ENCODE results near the gene BUD31. TPM values are rescaled to one million over a fixed set of nuclear protein-coding genes. Genes with fewer than 3 reads are reported as not detected.

The BUD31 gene
- total RNA-seq, 4 donors from 2014 or later: 61.8 to 82.0 (median 66.2) TPM

DNA sequence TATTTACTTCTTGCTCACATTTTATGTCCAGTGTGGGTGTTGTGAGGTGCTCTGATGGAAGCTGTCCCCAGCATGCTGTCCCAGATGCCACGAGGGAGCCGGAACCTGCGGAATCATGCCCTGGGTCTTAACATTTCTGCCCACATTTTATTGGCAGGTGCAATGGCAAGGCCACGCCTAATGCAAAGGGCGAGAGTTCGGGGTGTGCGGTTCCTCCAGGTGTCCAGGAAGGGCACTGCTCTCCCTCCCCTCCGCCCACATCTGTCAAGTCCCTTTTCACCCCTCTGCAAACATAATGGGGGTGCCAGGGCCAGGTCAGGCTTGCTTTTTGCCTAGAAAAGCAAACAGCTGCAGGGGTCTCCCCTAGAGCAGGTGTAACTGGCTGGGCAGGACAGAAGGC is 16.7 kb upstream of the BUD31 start:
- H3K27ac ChIP-seq (replicated peaks in 1 of 4): peak overlapping the region; percentile 62 to 85 (median 72)
- intact Hi-C loops (cut with DNase I): no loop called here
- no peaks in the 10 kb centered on the region for H3K9me3 ChIP-seq
- no peaks in the 10 kb centered on the region for H3K27me3 ChIP-seq
- H3K4me1 ChIP-seq: peaks cover 21 to 27% (median 24%) of the 10 kb centered on the region in 4 donors
- H3K4me3 ChIP-seq: peak overlapping the region; percentile 53 to 77 (median 58)
- TF ChIP-seq EP300 (IDR thresholded peaks at IDR 0.05) (no peak), CTCF (IDR thresholded peaks at IDR 0.05) (no peak), POLR2A (IDR thresholded peaks at IDR 0.05; ENCODE audit: low read depth) (no peak), POLR2AphosphoS5 (IDR thresholded peaks at IDR 0.05) (no peak)
- peaks cover 22 to 87% (median 80%) of the 10 kb centered on the region in 4 donors for H3K36me3 ChIP-seq
- WGBS: 87% methylated on average over 8 of the region's 8 CpGs
- no peak for DNase-seq (ENCODE audit: extremely low spot score)

GRCh38 chr7:99392659-99393354 is 16.0 kb upstream of the BUD31 start:
- Histone ChIP-seq H3K36me3 (peaks cover 28 to 87% (median 80%) of the 10 kb centered on the region in 4 donors), H3K27ac (replicated peaks in 1 of 4) (peak overlapping the region; percentile 62 to 85 (median 72)), H3K27me3 (no peaks in the 10 kb centered on the region), H3K4me3 (peak overlapping the region; percentile 53 to 77 (median 58)), H3K9me3 (no peaks in the 10 kb centered on the region), H3K4me1 (peaks cover 21 to 27% (median 24%) of the 10 kb centered on the region in 4 donors)
- no peak for TF ChIP-seq EP300 (IDR thresholded peaks at IDR 0.05)
- TF ChIP-seq POLR2A (IDR thresholded peaks at IDR 0.05; ENCODE audit: low read depth): peak; percentile 18
- TF ChIP-seq POLR2AphosphoS5 (IDR thresholded peaks at IDR 0.05): peak; percentile 61 to 81
- DNase-seq (ENCODE audit: extremely low spot score): peak; percentile 95
- WGBS: 20% methylated on average over 27 of the region's 68 CpGs
- intact Hi-C loops (cut with DNase I): no loop called here

GRCh38 chr7:99393355-99394187 is 15.2 kb upstream of the BUD31 start:
- no peak for DNase-seq (ENCODE audit: extremely low spot score)
- 37% methylated on average over 23 of the region's 30 CpGs for WGBS
- H3K36me3 ChIP-seq: peaks cover 26 to 87% (median 80%) of the 10 kb centered on the region in 4 donors

DNA sequence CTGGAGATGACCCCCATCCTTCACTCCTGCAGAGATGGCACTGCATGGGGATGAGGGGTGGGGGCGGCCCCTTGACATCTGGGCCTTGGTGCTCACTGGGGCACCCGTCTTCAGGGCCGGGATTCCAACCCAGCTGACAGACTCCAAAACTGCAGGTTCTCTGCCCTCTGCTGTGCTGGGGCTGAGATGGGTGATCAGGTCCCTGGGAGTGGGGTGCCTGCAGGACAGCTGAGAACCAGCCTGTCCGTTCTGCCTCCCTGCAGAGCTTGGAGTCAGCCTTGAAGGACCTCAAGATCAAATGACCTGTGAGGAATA is 14.6 kb upstream of the BUD31 start:
- intact Hi-C loops (cut with DNase I): no loop called here
- H3K27ac ChIP-seq (replicated peaks in 1 of 4): peak overlapping the region in 2 of 4 donors; percentile 81 to 85

More at GRCh38 chr7:99393355-99394187, 15.2 kb upstream of the BUD31 start:
- intact Hi-C loops (cut with DNase I): no loop called here
- no peak for TF ChIP-seq POLR2AphosphoS5 (IDR thresholded peaks at IDR 0.05)
- TF ChIP-seq CTCF (IDR thresholded peaks at IDR 0.05): no peak
- TF ChIP-seq EP300 (IDR thresholded peaks at IDR 0.05): no peak
- TF ChIP-seq POLR2A (IDR thresholded peaks at IDR 0.05; ENCODE audit: low read depth): no peak
- Histone ChIP-seq H3K4me3 (peak overlapping the region; percentile 53 to 77 (median 58)), H3K9me3 (no peaks in the 10 kb centered on the region), H3K27me3 (no peaks in the 10 kb centered on the region), H3K27ac (replicated peaks in 1 of 4) (peak overlapping the region; percentile 62 to 85 (median 72)), H3K4me1 (peaks cover 21 to 27% (median 24%) of the 10 kb centered on the region in 4 donors)

More for the DNA sequence above, 14.6 kb upstream of the BUD31 start:
- Histone ChIP-seq H3K36me3 (peaks cover 29 to 87% (median 80%) of the 10 kb centered on the region in 4 donors), H3K9me3 (no peaks in the 10 kb centered on the region), H3K27me3 (no peaks in the 10 kb centered on the region), H3K4me1 (peaks cover 21 to 27% (median 24%) of the 10 kb centered on the region in 4 donors), H3K4me3 (no peak overlapping the region)
- TF ChIP-seq POLR2AphosphoS5 (IDR thresholded peaks at IDR 0.05) (no peak), CTCF (IDR thresholded peaks at IDR 0.05) (no peak), EP300 (IDR thresholded peaks at IDR 0.05) (no peak), POLR2A (IDR thresholded peaks at IDR 0.05; ENCODE audit: low read depth) (no peak)
- no peak for DNase-seq (ENCODE audit: extremely low spot score)
- 90% methylated on average over 3 of the region's 4 CpGs for WGBS
